Measurements from ENCODE around the gene CD83. TPM values are rescaled to one million over a fixed set of nuclear protein-coding genes. Genes with fewer than 3 reads are reported as not detected.
A peak's percentile ranks its signal among the peaks of the same experiment; 100 is the strongest.

CD83 gene
- total RNA-seq, 2 experiments from 2014 or later, result 8.7 to 10.3 TPM

- CTCF ChIA-PET, result interaction anchor here (1.6 kb wide), 1 partner anchor 323 kb away, joined by 4 read pairs; no protein-coding TSS in a partner anchor
- DNase-seq, result no peak
- POLR2A ChIA-PET, result no interaction called here
- H3K27me3 Mint-ChIP-seq, result peaks cover 24% of the 10 kb centered on the region
- H3K36me3 Mint-ChIP-seq (ENCODE audit: low read depth), result peaks cover 18% of the 10 kb centered on the region
- peak overlapping the region; percentile 96 for H3K27ac Mint-ChIP-seq
- peaks cover 34% of the 10 kb centered on the region for H3K4me1 Mint-ChIP-seq
- no peaks in the 10 kb centered on the region for H3K9me3 Mint-ChIP-seq
- H3K4me3 Mint-ChIP-seq, result peak overlapping the region; percentile 92
Observed at GRCh38 chr6:14118091-14118439, 493 bp downstream of the CD83 start.

GRCh38 chr6:14118446-14118845 is 874 bp downstream of the CD83 start:
- Mint-ChIP-seq H3K27me3 (peaks cover 20% of the 10 kb centered on the region), H3K27ac (peak overlapping the region; percentile 96), H3K4me1 (peaks cover 35% of the 10 kb centered on the region), H3K9me3 (no peaks in the 10 kb centered on the region), H3K4me3 (peak overlapping the region; percentile 92), H3K36me3 (ENCODE audit: low read depth) (peaks cover 20% of the 10 kb centered on the region)
- CTCF ChIA-PET, result interaction anchor here (1.6 to 2.0 kb wide), 2 partner anchors 10 to 324 kb away, joined by 4 to 6 read pairs; no protein-coding TSS in a partner anchor
- POLR2A ChIA-PET, result no interaction called here
- no peak for DNase-seq

- H3K27me3 Mint-ChIP-seq, result peaks cover 15% of the 10 kb centered on the region
- CTCF ChIA-PET, result interaction anchor here (0.5 to 2.0 kb wide), 3 partner anchors 9 to 325 kb away, joined by 3 to 6 read pairs (median 4); no protein-coding TSS in a partner anchor
- H3K9me3 Mint-ChIP-seq, result no peaks in the 10 kb centered on the region
- no peak overlapping the region for H3K27ac Mint-ChIP-seq
- no peak overlapping the region for H3K4me3 Mint-ChIP-seq
- peaks cover 21% of the 10 kb centered on the region for H3K36me3 Mint-ChIP-seq (ENCODE audit: low read depth)
- H3K4me1 Mint-ChIP-seq, result peaks cover 38% of the 10 kb centered on the region
- POLR2A ChIA-PET, result no interaction called here
- DNase-seq, result no peak
Observed at GRCh38 chr6:14119784-14120183, 2.2 kb downstream of the CD83 start.

GRCh38 chr6:14120546-14120945 is 3.0 kb downstream of the CD83 start:
- H3K4me3 Mint-ChIP-seq, result no peak overlapping the region
- no peak for DNase-seq
- no peaks in the 10 kb centered on the region for H3K9me3 Mint-ChIP-seq
- peaks cover 23% of the 10 kb centered on the region for H3K36me3 Mint-ChIP-seq (ENCODE audit: low read depth)
- ChIA-PET POLR2A (no interaction called here), CTCF (interaction anchor here (0.5 kb wide), 1 partner anchor 247 kb away, joined by 3 read pairs; no protein-coding TSS in a partner anchor)
- peaks cover 38% of the 10 kb centered on the region for H3K4me1 Mint-ChIP-seq
- H3K27me3 Mint-ChIP-seq, result peaks cover 9% of the 10 kb centered on the region
- H3K27ac Mint-ChIP-seq, result no peak overlapping the region

GRCh38 chr6:14121936-14122344 is 4.4 kb downstream of the CD83 start:
- CTCF ChIA-PET, result no interaction called here
- Mint-ChIP-seq H3K9me3 (no peaks in the 10 kb centered on the region), H3K4me3 (no peak overlapping the region), H3K27me3 (no peaks in the 10 kb centered on the region), H3K27ac (no peak overlapping the region), H3K4me1 (peaks cover 36% of the 10 kb centered on the region), H3K36me3 (ENCODE audit: low read depth) (peaks cover 27% of the 10 kb centered on the region)
- no peak for DNase-seq
- POLR2A ChIA-PET, result no interaction called here

GRCh38 chr6:14123386-14124111 is 6.0 kb downstream of the CD83 start:
- no peaks in the 10 kb centered on the region for H3K27me3 Mint-ChIP-seq
- no peaks in the 10 kb centered on the region for H3K9me3 Mint-ChIP-seq
- H3K4me1 Mint-ChIP-seq, result peaks cover 31% of the 10 kb centered on the region
- peaks cover 27% of the 10 kb centered on the region for H3K36me3 Mint-ChIP-seq (ENCODE audit: low read depth)
- no peak for DNase-seq
- ChIA-PET POLR2A (no interaction called here), CTCF (interaction anchor here (0.7 to 0.9 kb wide), 2 partner anchors 11 to 16 kb away, joined by 3 read pairs; no protein-coding TSS in a partner anchor)
- no peak overlapping the region for H3K27ac Mint-ChIP-seq
- H3K4me3 Mint-ChIP-seq, result no peak overlapping the region

GRCh38 chr6:14125346-14125745 is 7.8 kb downstream of the CD83 start:
- POLR2A ChIA-PET, result interaction anchor here (0.6 kb wide), 1 partner anchor 93 kb away, joined by 3 read pairs; no protein-coding TSS in a partner anchor
- peaks cover 30% of the 10 kb centered on the region for H3K4me1 Mint-ChIP-seq
- H3K9me3 Mint-ChIP-seq, result no peaks in the 10 kb centered on the region
- no peak overlapping the region for H3K27ac Mint-ChIP-seq
- DNase-seq, result no peak
- CTCF ChIA-PET, result interaction anchor here (0.8 kb wide), 1 partner anchor 10 kb away, joined by 4 read pairs; no protein-coding TSS in a partner anchor
- no peak overlapping the region for H3K4me3 Mint-ChIP-seq
- no peaks in the 10 kb centered on the region for H3K27me3 Mint-ChIP-seq
- peaks cover 23% of the 10 kb centered on the region for H3K36me3 Mint-ChIP-seq (ENCODE audit: low read depth)

GRCh38 chr6:14126191-14126590 is 8.6 kb downstream of the CD83 start:
- Mint-ChIP-seq H3K27ac (no peak overlapping the region), H3K36me3 (ENCODE audit: low read depth) (peaks cover 17% of the 10 kb centered on the region), H3K9me3 (no peaks in the 10 kb centered on the region), H3K27me3 (no peaks in the 10 kb centered on the region), H3K4me3 (no peak overlapping the region), H3K4me1 (peaks cover 28% of the 10 kb centered on the region)
- POLR2A ChIA-PET, result interaction anchor here (0.5 to 0.6 kb wide), 2 partner anchors 94 to 652 kb away, joined by 3 read pairs; no protein-coding TSS in a partner anchor
- CTCF ChIA-PET, result interaction anchor here (0.8 kb wide), 1 partner anchor 9 kb away, joined by 4 read pairs; no protein-coding TSS in a partner anchor
- DNase-seq, result no peak

- ChIA-PET CTCF (interaction anchor here (1.9 kb wide), 1 partner anchor 8 kb away, joined by 6 read pairs; no protein-coding TSS in a partner anchor), POLR2A (interaction anchor here (0.6 kb wide), 1 partner anchor 705 kb away, joined by 3 read pairs; no protein-coding TSS in a partner anchor)
- DNase-seq, result no peak
- Mint-ChIP-seq H3K27me3 (no peaks in the 10 kb centered on the region), H3K9me3 (no peaks in the 10 kb centered on the region), H3K4me3 (no peak overlapping the region), H3K36me3 (ENCODE audit: low read depth) (peaks cover 11% of the 10 kb centered on the region), H3K4me1 (peaks cover 20% of the 10 kb centered on the region), H3K27ac (no peak overlapping the region)
Observed at GRCh38 chr6:14127611-14128010, 10.0 kb downstream of the CD83 start.

- Mint-ChIP-seq H3K9me3 (no peaks in the 10 kb centered on the region), H3K27ac (no peak overlapping the region), H3K36me3 (ENCODE audit: low read depth) (peaks cover 12% of the 10 kb centered on the region), H3K4me1 (peaks cover 20% of the 10 kb centered on the region), H3K4me3 (no peak overlapping the region), H3K27me3 (no peaks in the 10 kb centered on the region)
- no peak for DNase-seq
- CTCF ChIA-PET, result interaction anchor here (1.9 kb wide), 1 partner anchor 9 kb away, joined by 6 read pairs; no protein-coding TSS in a partner anchor
- POLR2A ChIA-PET, result interaction anchor here (0.6 kb wide), 1 partner anchor 704 kb away, joined by 3 read pairs; no protein-coding TSS in a partner anchor
Observed at GRCh38 chr6:14128012-14128411, 10.4 kb downstream of the CD83 start.

GRCh38 chr6:14128746-14129145 is 11.2 kb downstream of the CD83 start:
- no peak for DNase-seq
- H3K36me3 Mint-ChIP-seq (ENCODE audit: low read depth), result peaks cover 16% of the 10 kb centered on the region
- ChIA-PET POLR2A (no interaction called here), CTCF (interaction anchor here (1.9 kb wide), 1 partner anchor 9 kb away, joined by 6 read pairs; no protein-coding TSS in a partner anchor)
- H3K27me3 Mint-ChIP-seq, result no peaks in the 10 kb centered on the region
- no peak overlapping the region for H3K27ac Mint-ChIP-seq
- H3K4me1 Mint-ChIP-seq, result peaks cover 18% of the 10 kb centered on the region
- H3K9me3 Mint-ChIP-seq, result no peaks in the 10 kb centered on the region
- no peak overlapping the region for H3K4me3 Mint-ChIP-seq

GRCh38 chr6:14129575-14129974 is 12.0 kb downstream of the CD83 start:
- H3K9me3 Mint-ChIP-seq, result no peaks in the 10 kb centered on the region
- DNase-seq, result peak; percentile 54
- no peak overlapping the region for H3K27ac Mint-ChIP-seq
- H3K27me3 Mint-ChIP-seq, result no peaks in the 10 kb centered on the region
- ChIA-PET POLR2A (no interaction called here), CTCF (interaction anchor here (0.8 to 1.9 kb wide), 3 partner anchors 9 to 1422 kb away, joined by 3 to 6 read pairs (median 3); no protein-coding TSS in a partner anchor)
- peaks cover 24% of the 10 kb centered on the region for H3K36me3 Mint-ChIP-seq (ENCODE audit: low read depth)
- H3K4me3 Mint-ChIP-seq, result no peak overlapping the region
- H3K4me1 Mint-ChIP-seq, result peaks cover 16% of the 10 kb centered on the region

- H3K27ac Mint-ChIP-seq, result no peak overlapping the region
- H3K4me3 Mint-ChIP-seq, result no peak overlapping the region
- peaks cover 16% of the 10 kb centered on the region for H3K4me1 Mint-ChIP-seq
- H3K9me3 Mint-ChIP-seq, result no peaks in the 10 kb centered on the region
- DNase-seq, result no peak
- ChIA-PET POLR2A (no interaction called here), CTCF (no interaction called here)
- H3K27me3 Mint-ChIP-seq, result no peaks in the 10 kb centered on the region
- peaks cover 32% of the 10 kb centered on the region for H3K36me3 Mint-ChIP-seq (ENCODE audit: low read depth)
Observed at GRCh38 chr6:14130435-14131075, 13.0 kb downstream of the CD83 start.

Data from activated CD4-positive, alpha-beta T cell treated with anti-CD3 and anti-CD28 coated beads, Interleukin-2, amount 10 ng/mL, durations not matched to agents 7 days and 5 days (primary cell).